ENCODE results near the gene DYRK1A.
A peak's percentile ranks its signal among the peaks of the same experiment; 100 is the strongest.

The DYRK1A gene

GRCh38 chr21:37435120-37435519 lies 68.5 kb downstream of the DYRK1A start:
- H3K27ac ChIP-seq: peak overlapping the region; percentile 79
- TF ChIP-seq EZH2 (IDR thresholded peaks at IDR 0.05) (no peak), POLR2AphosphoS5 (IDR thresholded peaks at IDR 0.05; ENCODE audit: borderline replicate concordance, low read depth, low read length) (no peak), FOXP2 (optimal IDR thresholded peaks at IDR 0.05; ENCODE audit: control extremely low read depth, extremely low read length, insufficient read depth) (no peak)
- no peak overlapping the region for H3K9ac ChIP-seq (ENCODE audit: insufficient read length)
- peak overlapping the region; percentile 57 for H3K4me3 ChIP-seq
- peaks cover 34% of the 10 kb centered on the region for H3K36me3 ChIP-seq (ENCODE audit: insufficient read depth, low read length)
- peak; percentile 71 for DNase-seq (ENCODE audit: low read depth, low spot score)
- no peaks in the 10 kb centered on the region for H3K9me3 ChIP-seq (ENCODE audit: low read depth, low read length)

GRCh38 chr21:37435711-37436110 lies 69.1 kb downstream of the DYRK1A start:
- Histone ChIP-seq H3K27ac (peak overlapping the region; percentile 79), H3K4me3 (peak overlapping the region; percentile 57), H3K9ac (ENCODE audit: insufficient read length) (no peak overlapping the region), H3K9me3 (ENCODE audit: low read depth, low read length) (no peaks in the 10 kb centered on the region), H3K36me3 (ENCODE audit: insufficient read depth, low read length) (peaks cover 31% of the 10 kb centered on the region)
- TF ChIP-seq POLR2AphosphoS5 (IDR thresholded peaks at IDR 0.05; ENCODE audit: borderline replicate concordance, low read depth, low read length) (no peak), EZH2 (IDR thresholded peaks at IDR 0.05) (no peak), FOXP2 (optimal IDR thresholded peaks at IDR 0.05; ENCODE audit: control extremely low read depth, extremely low read length, insufficient read depth) (no peak)
- no peak for DNase-seq (ENCODE audit: low read depth, low spot score)

- H3K9me3 ChIP-seq (ENCODE audit: low read depth, low read length): no peaks in the 10 kb centered on the region
- no peak for TF ChIP-seq POLR2AphosphoS5 (IDR thresholded peaks at IDR 0.05; ENCODE audit: borderline replicate concordance, low read depth, low read length)
- TF ChIP-seq EZH2 (IDR thresholded peaks at IDR 0.05): no peak
- no peak for TF ChIP-seq FOXP2 (optimal IDR thresholded peaks at IDR 0.05; ENCODE audit: control extremely low read depth, extremely low read length, insufficient read depth)
- H3K27ac ChIP-seq: peak overlapping the region; percentile 79; the same call in 1 of the 2 replicates
- H3K36me3 ChIP-seq (ENCODE audit: insufficient read depth, low read length): peaks cover 27% of the 10 kb centered on the region
- no peak overlapping the region for H3K9ac ChIP-seq (ENCODE audit: insufficient read length)
- no peak for DNase-seq (ENCODE audit: low read depth, low spot score)
- H3K4me3 ChIP-seq: no peak overlapping the region
Measured at GRCh38 chr21:37436174-37436573, 69.6 kb downstream of the DYRK1A start.

- Histone ChIP-seq H3K9ac (ENCODE audit: insufficient read length) (no peak overlapping the region), H3K27ac (no peak overlapping the region), H3K36me3 (ENCODE audit: insufficient read depth, low read length) (peaks cover 26% of the 10 kb centered on the region), H3K4me3 (no peak overlapping the region), H3K9me3 (ENCODE audit: low read depth, low read length) (no peaks in the 10 kb centered on the region; the same call in 1 of the 2 replicates)
- no peak for TF ChIP-seq POLR2AphosphoS5 (IDR thresholded peaks at IDR 0.05; ENCODE audit: borderline replicate concordance, low read depth, low read length)
- no peak for TF ChIP-seq FOXP2 (optimal IDR thresholded peaks at IDR 0.05; ENCODE audit: control extremely low read depth, extremely low read length, insufficient read depth)
- TF ChIP-seq EZH2 (IDR thresholded peaks at IDR 0.05): no peak
- no peak for DNase-seq (ENCODE audit: low read depth, low spot score)
Measured at GRCh38 chr21:37437376-37438080, 71.0 kb downstream of the DYRK1A start.

GRCh38 chr21:37443683-37444082 lies 77.1 kb downstream of the DYRK1A start:
- peaks cover 23% of the 10 kb centered on the region for H3K36me3 ChIP-seq (ENCODE audit: insufficient read depth, low read length)
- no peak overlapping the region for H3K9ac ChIP-seq (ENCODE audit: insufficient read length)
- no peak overlapping the region for H3K4me3 ChIP-seq
- no peak for TF ChIP-seq POLR2AphosphoS5 (IDR thresholded peaks at IDR 0.05; ENCODE audit: borderline replicate concordance, low read depth, low read length)
- no peak for TF ChIP-seq EZH2 (IDR thresholded peaks at IDR 0.05)
- no peak for TF ChIP-seq FOXP2 (optimal IDR thresholded peaks at IDR 0.05; ENCODE audit: control extremely low read depth, extremely low read length, insufficient read depth)
- no peaks in the 10 kb centered on the region; the same call in 1 of the 2 replicates for H3K9me3 ChIP-seq (ENCODE audit: low read depth, low read length)
- no peak for DNase-seq (ENCODE audit: low read depth, low spot score)
- no peak overlapping the region for H3K27ac ChIP-seq

GRCh38 chr21:37445228-37445627 lies 78.7 kb downstream of the DYRK1A start:
- Histone ChIP-seq H3K27ac (no peak overlapping the region), H3K9me3 (ENCODE audit: low read depth, low read length) (no peaks in the 10 kb centered on the region; the same call in 1 of the 2 replicates), H3K36me3 (ENCODE audit: insufficient read depth, low read length) (peaks cover 26% of the 10 kb centered on the region), H3K4me3 (no peak overlapping the region), H3K9ac (ENCODE audit: insufficient read length) (no peak overlapping the region)
- TF ChIP-seq POLR2AphosphoS5 (IDR thresholded peaks at IDR 0.05; ENCODE audit: borderline replicate concordance, low read depth, low read length) (no peak), EZH2 (IDR thresholded peaks at IDR 0.05) (no peak), FOXP2 (optimal IDR thresholded peaks at IDR 0.05; ENCODE audit: control extremely low read depth, extremely low read length, insufficient read depth) (no peak)
- DNase-seq (ENCODE audit: low read depth, low spot score): no peak

GRCh38 chr21:37446552-37446951 lies 80.0 kb downstream of the DYRK1A start:
- Histone ChIP-seq H3K36me3 (ENCODE audit: insufficient read depth, low read length) (peaks cover 22% of the 10 kb centered on the region), H3K4me3 (no peak overlapping the region), H3K9ac (ENCODE audit: insufficient read length) (no peak overlapping the region), H3K27ac (no peak overlapping the region), H3K9me3 (ENCODE audit: low read depth, low read length) (no peaks in the 10 kb centered on the region; the same call in 1 of the 2 replicates)
- TF ChIP-seq POLR2AphosphoS5 (IDR thresholded peaks at IDR 0.05; ENCODE audit: borderline replicate concordance, low read depth, low read length) (no peak), FOXP2 (optimal IDR thresholded peaks at IDR 0.05; ENCODE audit: control extremely low read depth, extremely low read length, insufficient read depth) (no peak), EZH2 (IDR thresholded peaks at IDR 0.05) (no peak)
- no peak for DNase-seq (ENCODE audit: low read depth, low spot score)

GRCh38 chr21:37447288-37447936 lies 80.8 kb downstream of the DYRK1A start:
- H3K4me3 ChIP-seq: no peak overlapping the region
- no peaks in the 10 kb centered on the region for H3K9me3 ChIP-seq (ENCODE audit: low read depth, low read length)
- H3K9ac ChIP-seq (ENCODE audit: insufficient read length): no peak overlapping the region
- H3K27ac ChIP-seq: no peak overlapping the region
- no peak for DNase-seq (ENCODE audit: low read depth, low spot score)
- no peak for TF ChIP-seq EZH2 (IDR thresholded peaks at IDR 0.05)
- no peak for TF ChIP-seq POLR2AphosphoS5 (IDR thresholded peaks at IDR 0.05; ENCODE audit: borderline replicate concordance, low read depth, low read length)
- H3K36me3 ChIP-seq (ENCODE audit: insufficient read depth, low read length): peaks cover 20% of the 10 kb centered on the region
